Cardiac muscle cell (in vitro differentiated cells and primary cell): ENCODE data around the gene ATP13A4. TPM values are rescaled to one million over a fixed set of nuclear protein-coding genes. Genes with fewer than 3 reads are reported as not detected.

Source experiments
- DNase-seq, 2 donors: peaks; one replicate each; pipeline versions ENCODE4 v3.0.0 to v3.0.0-alpha.2; 2010 to 2017; ENCODE audit warnings: low read depth in 1 of 2, low spot score in 1 of 2
- H3K27ac ChIP-seq: fragments of 200-600 bp; sonication (generic); 2 replicates; pipeline ENCODE4 v1.5.1; 2016
- H3K27me3 ChIP-seq: fragments of 200-600 bp; sonication (generic); 2 replicates; pipeline ENCODE4 v1.6.0; 2016; ENCODE audit warnings: control low read depth
- H3K36me3 ChIP-seq: fragments of 200-600 bp; sonication (generic); 2 replicates; pipeline ENCODE4 v1.5.1; 2016; ENCODE audit warnings: control low read depth
- H3K4me1 ChIP-seq: fragments of 200-600 bp; sonication (generic); 2 replicates; pipeline ENCODE4 v1.8.1; 2017; ENCODE audit warnings: low read depth, mild to moderate bottlenecking, mixed run types
- H3K4me3 ChIP-seq: fragments of 200-600 bp; sonication (generic); 2 replicates; pipeline ENCODE4 v1.5.1; 2016; ENCODE audit warnings: mild to moderate bottlenecking
- H3K9me3 ChIP-seq: fragments of 200-600 bp; sonication (generic); 2 replicates; pipeline ENCODE4 v1.5.1; 2017; ENCODE audit warnings: low read depth, mild to moderate bottlenecking, control low read depth
- CTCF ChIP-seq: IDR thresholded peaks from 2 replicates; pipeline ENCODE4 v1.5.1; 2012; ENCODE audit warnings: low read depth, mild to moderate bottlenecking, low read length
- polyA plus RNA-seq: library from polyadenylated mRNA; unstranded; fragments of >200 nt; fragmentation: Nextera tagmentation; extraction: Ambion mirVana; gene quantifications from 2 replicates; pipeline ENCODE4 v1.2.1, GENCODE V29; 2016
- total RNA-seq: library from RNA; depleted of rRNA; stranded (reverse); fragments of >200 nt; gene quantifications from 2 replicates; pipeline ENCODE4 v1.2.3, GENCODE V29; 2016

ATP13A4 gene
- total and polyA plus RNA-seq, 2 experiments from 2014 or later, result 1.0 to 3.0 TPM

- Histone ChIP-seq H3K36me3 (no peaks in the 10 kb centered on the region), H3K27ac (no peak overlapping the region), H3K9me3 (no peaks in the 10 kb centered on the region), H3K27me3 (peaks cover 20% of the 10 kb centered on the region), H3K4me1 (no peaks in the 10 kb centered on the region), H3K4me3 (no peak overlapping the region)
- DNase-seq, result peak in 1 of 2 donors; percentile 28
- TF ChIP-seq CTCF, result no peak
Observed at GRCh38 chr3:193396451-193397244, 158.0 kb downstream of the ATP13A4 start.

- no peaks in the 10 kb centered on the region for H3K27me3 ChIP-seq
- DNase-seq, result no peak
- H3K36me3 ChIP-seq, result no peaks in the 10 kb centered on the region
- no peak overlapping the region for H3K4me3 ChIP-seq
- H3K27ac ChIP-seq, result no peak overlapping the region
- no peak for TF ChIP-seq CTCF
- H3K4me1 ChIP-seq, result no peaks in the 10 kb centered on the region
- no peaks in the 10 kb centered on the region for H3K9me3 ChIP-seq
Observed at GRCh38 chr3:193391902-193392301, 162.8 kb downstream of the ATP13A4 start.

- no peak for TF ChIP-seq CTCF
- no peak for DNase-seq
- Histone ChIP-seq H3K27me3 (no peaks in the 10 kb centered on the region), H3K27ac (no peak overlapping the region), H3K4me3 (no peak overlapping the region), H3K9me3 (no peaks in the 10 kb centered on the region), H3K4me1 (no peaks in the 10 kb centered on the region), H3K36me3 (no peaks in the 10 kb centered on the region)
Observed at GRCh38 chr3:193389335-193389734, 165.4 kb downstream of the ATP13A4 start.

- Histone ChIP-seq H3K27ac (no peak overlapping the region), H3K36me3 (no peaks in the 10 kb centered on the region), H3K27me3 (no peaks in the 10 kb centered on the region), H3K9me3 (no peaks in the 10 kb centered on the region), H3K4me3 (no peak overlapping the region), H3K4me1 (no peaks in the 10 kb centered on the region)
- no peak for TF ChIP-seq CTCF
- DNase-seq, result no peak
Observed at GRCh38 chr3:193388361-193388760, 166.3 kb downstream of the ATP13A4 start.

- no peak overlapping the region for H3K27ac ChIP-seq
- no peaks in the 10 kb centered on the region for H3K36me3 ChIP-seq
- no peaks in the 10 kb centered on the region for H3K27me3 ChIP-seq
- H3K9me3 ChIP-seq, result no peaks in the 10 kb centered on the region
- TF ChIP-seq CTCF, result no peak
- no peaks in the 10 kb centered on the region for H3K4me1 ChIP-seq
- DNase-seq, result no peak
- H3K4me3 ChIP-seq, result no peak overlapping the region
Observed at GRCh38 chr3:193387596-193387995, 167.1 kb downstream of the ATP13A4 start.
